K562 (cell line): ENCODE data around the gene ZDHHC11B. TPM values are rescaled to one million over a fixed set of nuclear protein-coding genes. Genes with fewer than 3 reads are reported as not detected.

Experiments used
- ATAC-seq: fragments of 200-7000 bp; cut with Tn5 transposase; 3 replicates; pipeline ENCODE4 v1.9.1; 2020; ENCODE audit warnings: moderate library complexity
- BruUV-seq: library from RNA; stranded (reverse); fragments of 400-500 nt; replicated peaks from 2 replicates; lab custom pipeline; 2021; lab: Mats Ljungman, UMichigan
- CTCF ChIA-PET: fragments of 300-600 bp; formaldehyde crosslinking; extraction: SDS; loops from one replicate; lab custom pipeline; 2021; ENCODE audit warnings: low intra/inter-chr PET ratio; lab: Yijun Ruan, JAX
- POLR2A ChIA-PET: fragments of 300-600, 350-650 bp; sonication (Branson Sonifier 250); formaldehyde crosslinking; extraction: SDS; loops from one replicate; lab custom pipeline; 2021; ENCODE audit warnings: antibody characterized with exemption, inconsistent platforms; lab: Yijun Ruan, JAX
- DNase-seq, 4 experiments: peaks; one replicate each; pipeline versions ENCODE4 v3.0.0 to v3.0.0-alpha.2; 2011 to 2018; ENCODE audit warnings: low spot score in 3 of 4, mixed read lengths in 3 of 4; ENCODE audit errors: extremely low read depth in 1 of 4
- FAIRE-seq: peaks from 2 replicates; lab custom pipeline; 2011; peaks lifted over from hg19 to GRCh38; lab: Jason Lieb, UNC
- H2AFZ ChIP-seq: 2 replicates; pipeline ENCODE4 v1.6.0; 2011; ENCODE audit warnings: low read depth, low read length, control low read depth, inconsistent platforms
- H3K27ac ChIP-seq: fragments of 200-600 bp; 3 replicates; pipeline ENCODE4 v1.8.0; 2011; ENCODE audit warnings: low read depth, mild to moderate bottlenecking, control low read depth, inconsistent platforms, low read length, moderate library complexity, mixed read lengths; ENCODE audit errors: extremely low read depth
- H3K27me3 ChIP-seq, 2 experiments: fragments of 300-600 bp in 1 of 2; 2 replicates in 1 of 2; 3 replicates in 1 of 2; pipeline versions ENCODE4 v1.6.0 to v1.8.0; 2011; ENCODE audit warnings: inconsistent platforms in 2 of 2, low read length in 2 of 2, mild to moderate bottlenecking in 1 of 2, mixed read lengths in 1 of 2, moderate library complexity in 1 of 2; ENCODE audit not compliant: control insufficient read depth in 2 of 2, insufficient read depth in 2 of 2
- H3K36me3 ChIP-seq: fragments of 300-600 bp; 3 replicates; pipeline ENCODE4 v1.8.0; 2011; ENCODE audit warnings: mild to moderate bottlenecking, low read length, inconsistent platforms; ENCODE audit not compliant: control insufficient read depth, insufficient read depth
- H3K4me1 ChIP-seq, 2 experiments: fragments of 200-600 bp in 1 of 2; replicated peaks in 1 of 2; 2 replicates in 1 of 2; 3 replicates in 1 of 2; pipeline versions ENCODE4 v1.5.1 to v1.8.0; 2011; ENCODE audit warnings: inconsistent platforms in 2 of 2, low read length in 2 of 2, mild to moderate bottlenecking in 1 of 2, mixed read lengths in 1 of 2, moderate library complexity in 1 of 2; ENCODE audit not compliant: control insufficient read depth in 2 of 2, insufficient read depth in 2 of 2
- H3K4me2 ChIP-seq: 2 replicates; pipeline ENCODE4 v1.6.1; 2011; ENCODE audit warnings: low read length, control low read depth, inconsistent platforms, mixed read lengths; ENCODE audit not compliant: insufficient read depth
- H3K4me3 ChIP-seq: fragments of 200-600 bp; sonication (generic), shearing (Covaris generic); 2 replicates; pipeline ENCODE4 v1.5.1; 2016; ENCODE audit warnings: control low read depth, inconsistent platforms
- H3K79me2 ChIP-seq: fragments of 200-600 bp; 3 replicates; pipeline ENCODE4 v1.8.0; 2011; ENCODE audit warnings: low read length, inconsistent platforms; ENCODE audit not compliant: control insufficient read depth, insufficient read depth
- H3K9ac ChIP-seq, 2 experiments: 2 replicates each; pipeline versions ENCODE4 v1.6.0 to v1.6.1; 2011; ENCODE audit warnings: low read depth in 2 of 2, low read length in 2 of 2, control low read depth in 1 of 2, inconsistent platforms in 1 of 2, mild to moderate bottlenecking in 1 of 2, mixed read lengths in 1 of 2; ENCODE audit not compliant: insufficient read depth in 1 of 2
- H3K9me1 ChIP-seq: one replicate; pipeline ENCODE4 v1.6.0; 2011; ENCODE audit warnings: inconsistent platforms, mild to moderate bottlenecking, low read length, moderate library complexity; ENCODE audit not compliant: control insufficient read depth, insufficient read depth
- H3K9me3 ChIP-seq: replicated peaks from 2 replicates; pipeline ENCODE4 v1.5.1; 2011; ENCODE audit warnings: low read depth, low read length, inconsistent platforms; ENCODE audit not compliant: control insufficient read depth, insufficient read depth
- H4K20me1 ChIP-seq: replicated peaks from 2 replicates; pipeline ENCODE4 v1.6.1; 2011; ENCODE audit warnings: low read length, inconsistent platforms, mixed read lengths; ENCODE audit not compliant: control insufficient read depth, insufficient read depth
- ATF7 ChIP-seq: fragments of 450-650 bp; IDR thresholded peaks from 2 replicates; pipeline ENCODE4 v1.7.1; 2014; ENCODE audit warnings: mild to moderate bottlenecking, moderate library complexity
- BRD9 ChIP-seq: fragments of 450-650 bp; IDR thresholded peaks from 2 replicates; pipeline ENCODE4 v1.6.1; 2018; ENCODE audit warnings: low read depth; ENCODE audit not compliant: partially characterized antibody
- FIP1L1 ChIP-seq: fragments of 200-400 bp; formaldehyde crosslinking; IDR thresholded peaks from 2 replicates; pipeline ENCODE4 v1.6.1; 2018; ENCODE audit warnings: mild to moderate bottlenecking, low read depth, low read length; ENCODE audit not compliant: poor library complexity, severe bottlenecking
- HNRNPLL ChIP-seq: fragments of 200-400 bp; formaldehyde crosslinking; IDR thresholded peaks from 2 replicates; pipeline ENCODE4 v1.6.1; 2017; ENCODE audit warnings: low read length, low read depth, mild to moderate bottlenecking; ENCODE audit not compliant: poor library complexity, severe bottlenecking
- POLR2A ChIP-seq: fragments of 450-650 bp; conservative IDR thresholded peaks from 2 replicates; pipeline ENCODE4 v1.6.1; 2016
- POLR2G ChIP-seq: fragments of 200-400 bp; formaldehyde crosslinking; IDR thresholded peaks from 2 replicates; pipeline ENCODE4 v1.6.1; 2017; ENCODE audit warnings: low read depth, mild to moderate bottlenecking, antibody characterized with exemption, low read length, moderate library complexity
- RBFOX2 ChIP-seq: fragments of 200-400 bp; formaldehyde crosslinking; IDR thresholded peaks from 2 replicates; pipeline ENCODE4 v1.6.1; 2017; ENCODE audit warnings: low read depth, mild to moderate bottlenecking, low read length, moderate library complexity
- RBM22 ChIP-seq: fragments of 200-400 bp; formaldehyde crosslinking; IDR thresholded peaks from 2 replicates; pipeline ENCODE4 v1.6.1; 2018; ENCODE audit warnings: low read length, low read depth; ENCODE audit not compliant: poor library complexity, severe bottlenecking
- whole genome bisulfite sequencing: fragments of 100-300 bp; shearing (Covaris generic); methylation state at CpG from one replicate; pipeline ENCODE4 v1.1.6; 2016; ENCODE audit warnings: low coverage, mixed read lengths; ENCODE audit not compliant: insufficient coverage; ENCODE audit errors: missing lambda C conversion rate; 5-methylcytosine and 5-hydroxymethylcytosine counted together
- in situ Hi-C: fragments of 300-500 bp; cut with MboI; formaldehyde crosslinking; loops from 4 replicates; pipeline ENCODE4 v1.15.0; 2018; ENCODE audit warnings: inconsistent platforms, mixed read lengths
- intact Hi-C: fragments of 100-400 bp; cut with micrococcal nuclease; formaldehyde crosslinking; loops from 2 replicates; pipeline ENCODE4 v1.14.2; 2022
- polyA plus RNA-seq, 8 experiments: library from polyadenylated mRNA; depleted of rRNA in 4 of 8; stranded (reverse) in 5 of 8; unstranded in 3 of 8; fragments of >200 nt; fragmentation: Nextera tagmentation in 2 of 8; fragmentation: Illumina TruSeq in 1 of 8; extraction: Ambion mirVana in 2 of 8; extraction: Trizol in 1 of 8; gene quantifications; 2 replicates each; pipeline versions ENCODE4 v1.2.1 to v1.2.3, GENCODE V29; 2011 to 2014; ENCODE audit warnings: inconsistent platforms in 1 of 8, missing spikeins in 1 of 8
- total RNA-seq, 7 experiments: library from RNA; depleted of rRNA in 6 of 7; stranded (reverse); fragments of >200 nt in 6 of 7; fragmentation: Illumina TruSeq in 2 of 7; extraction: Trizol in 2 of 7; gene quantifications; 2 replicates each; pipeline versions ENCODE4 v1.2.1 to v1.2.3, GENCODE V29; 2011 to 2021; ENCODE audit warnings: low replicate concordance in 1 of 7

The ZDHHC11B gene
- total and polyA plus RNA-seq, 9 of the 15 experiments (the other 6 are each of a cell fraction or from before 2014, with no cell fraction given), result 0.03 to 0.23 (median 0.15) TPM; not detected in 3

DNA sequence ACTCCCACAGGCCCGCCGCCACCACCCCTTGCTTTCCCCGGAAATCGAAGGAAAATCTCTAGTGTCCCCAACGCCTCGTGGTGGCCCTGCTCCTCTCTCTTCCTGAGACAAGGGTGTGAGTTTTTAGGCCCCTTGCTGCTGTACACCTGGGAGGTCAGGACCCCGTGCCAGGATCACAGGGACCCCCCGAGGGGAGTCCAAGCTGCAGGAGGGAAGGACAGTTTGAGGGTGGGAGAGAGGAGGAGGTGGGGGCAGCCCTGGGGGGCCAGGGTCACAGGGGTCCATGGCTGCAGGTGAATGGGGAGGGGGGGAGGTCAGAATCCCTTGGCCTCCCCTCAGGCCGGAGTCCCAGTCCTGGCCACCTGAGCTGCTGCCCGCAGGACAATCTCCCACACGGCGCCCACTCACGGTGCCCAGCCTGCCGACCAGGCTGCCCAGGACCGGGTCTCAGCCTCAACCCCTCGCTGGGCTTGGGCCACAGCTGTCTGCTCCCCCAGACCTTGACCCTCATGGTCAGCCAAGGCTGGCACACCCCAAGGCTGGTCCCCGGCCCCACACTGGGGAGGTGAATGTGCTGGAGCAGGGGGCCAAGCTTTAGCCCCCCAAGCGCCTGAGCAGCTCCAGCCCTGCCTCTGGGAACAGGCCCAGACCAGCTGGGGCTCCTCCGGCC, 111.2 kb downstream of the ZDHHC11B start:
- ATAC-seq (no peak), FAIRE-seq (no peak)
- BruUV-seq, result no TSS peak
- intact Hi-C loops, result loop anchor here (10.0 kb wide), 1 partner anchor 182 kb away; the partner anchor contains the start of gene ZDHHC11
- CTCF ChIA-PET, result interaction anchor here (2.3 kb wide), 1 partner anchor 230 kb away, joined by 12 read pairs; no protein-coding TSS in a partner anchor
- Histone ChIP-seq H3K27ac (no peak overlapping the region), H3K9me3 (no peaks in the 10 kb centered on the region), H3K4me2 (no peak overlapping the region), H3K36me3 (peaks cover 5% of the 10 kb centered on the region; the same call in 2 of the 3 replicates)
- in situ Hi-C loops, result no loop called here
- TF ChIP-seq POLR2G (peak; percentile 82; the same call in 1 of the 2 replicates), ATF7 (no peak), RBM22 (peak; percentile 58), POLR2A (peak; percentile 6; the same call in 1 of the 2 replicates), HNRNPLL (no peak), RBFOX2 (0 out of 2 replicates have a peak, but pooled peaks have one; percentile 3), BRD9 (no peak), FIP1L1 (peak; percentile 25)
- TF ChIP-seq, all 486 proteins: peak for 5
- Histone ChIP-seq H2AFZ (no peak overlapping the region), H4K20me1 (peaks cover 47% of the 10 kb centered on the region), H3K9ac (peak overlapping the region in 1 of 2 experiments; percentile 60; a peak in 2 of 4 replicates), H3K4me1 (peaks cover 4 to 80% of the 10 kb centered on the region in 2 experiments; a peak in 4 of 5 replicates), H3K27me3 (no peaks in the 10 kb centered on the region), H3K9me1 (no peaks in the 10 kb centered on the region), H3K4me3 (no peak overlapping the region), H3K79me2 (no peaks in the 10 kb centered on the region)
- DNase-seq, result no peak
- WGBS, result 41% methylated on average over 16 of the region's 19 CpGs
- POLR2A ChIA-PET, result interaction anchor here (0.6 to 0.8 kb wide), 2 partner anchors 176 to 218 kb away, joined by 3 to 4 read pairs; no protein-coding TSS in a partner anchor
